ENCODE data around the gene MYOM1.

DNA sequence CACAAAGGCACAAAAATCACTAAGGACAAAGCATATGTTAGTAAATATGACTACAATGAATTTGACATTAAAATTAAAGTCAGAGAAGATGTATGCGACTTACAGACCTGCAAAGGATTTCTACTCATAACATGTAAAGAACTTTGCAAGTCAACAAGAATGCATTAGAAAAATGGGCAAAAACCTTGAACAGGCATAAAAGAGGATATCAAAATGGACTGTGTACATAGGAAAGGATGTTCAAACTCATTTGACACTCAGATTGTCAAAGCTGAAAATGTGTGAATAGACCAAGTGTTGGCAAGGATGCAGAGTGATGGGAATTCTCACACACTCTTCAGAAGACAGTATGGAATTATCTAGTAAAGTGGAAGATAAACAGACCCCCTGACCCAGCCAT lies 94.9 kb downstream of the MYOM1 start:
- TF ChIP-seq, protein P1, sequence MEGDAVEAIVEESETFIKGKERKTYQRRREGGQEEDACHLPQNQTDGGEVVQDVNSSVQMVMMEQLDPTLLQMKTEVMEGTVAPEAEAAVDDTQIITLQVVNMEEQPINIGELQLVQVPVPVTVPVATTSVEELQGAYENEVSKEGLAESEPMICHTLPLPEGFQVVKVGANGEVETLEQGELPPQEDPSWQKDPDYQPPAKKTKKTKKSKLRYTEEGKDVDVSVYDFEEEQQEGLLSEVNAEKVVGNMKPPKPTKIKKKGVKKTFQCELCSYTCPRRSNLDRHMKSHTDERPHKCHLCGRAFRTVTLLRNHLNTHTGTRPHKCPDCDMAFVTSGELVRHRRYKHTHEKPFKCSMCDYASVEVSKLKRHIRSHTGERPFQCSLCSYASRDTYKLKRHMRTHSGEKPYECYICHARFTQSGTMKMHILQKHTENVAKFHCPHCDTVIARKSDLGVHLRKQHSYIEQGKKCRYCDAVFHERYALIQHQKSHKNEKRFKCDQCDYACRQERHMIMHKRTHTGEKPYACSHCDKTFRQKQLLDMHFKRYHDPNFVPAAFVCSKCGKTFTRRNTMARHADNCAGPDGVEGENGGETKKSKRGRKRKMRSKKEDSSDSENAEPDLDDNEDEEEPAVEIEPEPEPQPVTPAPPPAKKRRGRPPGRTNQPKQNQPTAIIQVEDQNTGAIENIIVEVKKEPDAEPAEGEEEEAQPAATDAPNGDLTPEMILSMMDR (IDR thresholded peaks at IDR 0.05): no peak
- no peak for TF ChIP-seq POLR2AphosphoS5 (IDR thresholded peaks at IDR 0.05; ENCODE audit: low read depth, low read length)
- TF ChIP-seq, protein P2, sequence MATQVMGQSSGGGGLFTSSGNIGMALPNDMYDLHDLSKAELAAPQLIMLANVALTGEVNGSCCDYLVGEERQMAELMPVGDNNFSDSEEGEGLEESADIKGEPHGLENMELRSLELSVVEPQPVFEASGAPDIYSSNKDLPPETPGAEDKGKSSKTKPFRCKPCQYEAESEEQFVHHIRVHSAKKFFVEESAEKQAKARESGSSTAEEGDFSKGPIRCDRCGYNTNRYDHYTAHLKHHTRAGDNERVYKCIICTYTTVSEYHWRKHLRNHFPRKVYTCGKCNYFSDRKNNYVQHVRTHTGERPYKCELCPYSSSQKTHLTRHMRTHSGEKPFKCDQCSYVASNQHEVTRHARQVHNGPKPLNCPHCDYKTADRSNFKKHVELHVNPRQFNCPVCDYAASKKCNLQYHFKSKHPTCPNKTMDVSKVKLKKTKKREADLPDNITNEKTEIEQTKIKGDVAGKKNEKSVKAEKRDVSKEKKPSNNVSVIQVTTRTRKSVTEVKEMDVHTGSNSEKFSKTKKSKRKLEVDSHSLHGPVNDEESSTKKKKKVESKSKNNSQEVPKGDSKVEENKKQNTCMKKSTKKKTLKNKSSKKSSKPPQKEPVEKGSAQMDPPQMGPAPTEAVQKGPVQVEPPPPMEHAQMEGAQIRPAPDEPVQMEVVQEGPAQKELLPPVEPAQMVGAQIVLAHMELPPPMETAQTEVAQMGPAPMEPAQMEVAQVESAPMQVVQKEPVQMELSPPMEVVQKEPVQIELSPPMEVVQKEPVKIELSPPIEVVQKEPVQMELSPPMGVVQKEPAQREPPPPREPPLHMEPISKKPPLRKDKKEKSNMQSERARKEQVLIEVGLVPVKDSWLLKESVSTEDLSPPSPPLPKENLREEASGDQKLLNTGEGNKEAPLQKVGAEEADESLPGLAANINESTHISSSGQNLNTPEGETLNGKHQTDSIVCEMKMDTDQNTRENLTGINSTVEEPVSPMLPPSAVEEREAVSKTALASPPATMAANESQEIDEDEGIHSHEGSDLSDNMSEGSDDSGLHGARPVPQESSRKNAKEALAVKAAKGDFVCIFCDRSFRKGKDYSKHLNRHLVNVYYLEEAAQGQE (IDR thresholded peaks at IDR 0.05; ENCODE audit: insufficient read depth in 1 of 2, low read depth in 2 of 2, low read length in 1 of 2): no peak
